HT1080 (cell line): ENCODE results near the gene MICAL3. TPM values are rescaled to one million over a fixed set of nuclear protein-coding genes. Genes with fewer than 3 reads are reported as not detected.
"Not testable (repeated sequence)": the region's sequence is repeated elsewhere in the genome, so short reads cannot be mapped to it uniquely, and the experiment has no call there.

Experiments used
- DNase-seq: peaks from one replicate; pipeline ENCODE4 v3.0.0-alpha.2; 2015; ENCODE audit warnings: low read depth
- total RNA-seq: library from RNA; depleted of rRNA; stranded (reverse); fragments of >200 nt; shearing (Covaris generic); gene quantifications from 2 replicates; pipeline ENCODE4 v1.2.3, GENCODE V29; 2014

Gene MICAL3
- total RNA-seq, 1 experiment from 2014 or later = 29.2 TPM

GRCh38 chr22:17891481-17892167 is 132.7 kb downstream of the MICAL3 start:
- no peak for DNase-seq

- DNase-seq = no peak
These were observed 133.5 kb downstream of the MICAL3 start for GRCh38 chr22:17890892-17891291.

GRCh38 chr22:17890245-17890671 is 134.1 kb downstream of the MICAL3 start:
- peak; percentile 28 for DNase-seq

GRCh38 chr22:17888855-17889254 is 135.5 kb downstream of the MICAL3 start:
- no peak for DNase-seq

- DNase-seq = no peak
These were observed 135.9 kb downstream of the MICAL3 start for GRCh38 chr22:17888439-17888838.

- no peak for DNase-seq
These were observed 139.5 kb downstream of the MICAL3 start for GRCh38 chr22:17884893-17885292.

GRCh38 chr22:17884084-17884483 is 140.3 kb downstream of the MICAL3 start:
- DNase-seq = no peak

- no peak for DNase-seq
These were observed 141.0 kb downstream of the MICAL3 start for GRCh38 chr22:17883356-17883755.

- no peak for DNase-seq
These were observed 141.6 kb downstream of the MICAL3 start for GRCh38 chr22:17882727-17883126.

GRCh38 chr22:17882162-17882561 is 142.2 kb downstream of the MICAL3 start:
- no peak for DNase-seq

GRCh38 chr22:17881366-17881765 is 143.0 kb downstream of the MICAL3 start:
- DNase-seq = no peak

GRCh38 chr22:17880468-17880867 is 143.9 kb downstream of the MICAL3 start:
- DNase-seq = no peak

- no peak for DNase-seq
These were observed 144.3 kb downstream of the MICAL3 start for GRCh38 chr22:17880020-17880419.

- DNase-seq = no peak
These were observed 145.4 kb downstream of the MICAL3 start for GRCh38 chr22:17878941-17879340.

GRCh38 chr22:17878186-17878694 is 146.1 kb downstream of the MICAL3 start:
- no peak for DNase-seq

GRCh38 chr22:17876878-17877855 is 147.2 kb downstream of the MICAL3 start:
- not testable (repeated sequence) for DNase-seq

GRCh38 chr22:17876306-17876831 is 148.0 kb downstream of the MICAL3 start:
- peak; percentile 8 for DNase-seq

- no peak for DNase-seq
These were observed 148.7 kb downstream of the MICAL3 start for GRCh38 chr22:17875631-17876030.

GRCh38 chr22:17875156-17875555 is 149.2 kb downstream of the MICAL3 start:
- DNase-seq = no peak

GRCh38 chr22:17874231-17874905 is 150.0 kb downstream of the MICAL3 start:
- no peak for DNase-seq

GRCh38 chr22:17873804-17874203 is 150.6 kb downstream of the MICAL3 start:
- DNase-seq = no peak
